HG03520 (cell line): ENCODE data around the gene PCBP4.
"Not testable (repeated sequence)": the region's sequence is repeated elsewhere in the genome, so short reads cannot be mapped to it uniquely, and the experiment has no call there.

Experiments
- ATAC-seq: cut with Tn5 transposase; IDR thresholded peaks from one replicate; pipeline ENCODE4 v1.9.1; 2021; ENCODE audit warnings: mild to moderate bottlenecking, moderate library complexity; ENCODE audit not compliant: unreplicated experiment

PCBP4 gene

DNA sequence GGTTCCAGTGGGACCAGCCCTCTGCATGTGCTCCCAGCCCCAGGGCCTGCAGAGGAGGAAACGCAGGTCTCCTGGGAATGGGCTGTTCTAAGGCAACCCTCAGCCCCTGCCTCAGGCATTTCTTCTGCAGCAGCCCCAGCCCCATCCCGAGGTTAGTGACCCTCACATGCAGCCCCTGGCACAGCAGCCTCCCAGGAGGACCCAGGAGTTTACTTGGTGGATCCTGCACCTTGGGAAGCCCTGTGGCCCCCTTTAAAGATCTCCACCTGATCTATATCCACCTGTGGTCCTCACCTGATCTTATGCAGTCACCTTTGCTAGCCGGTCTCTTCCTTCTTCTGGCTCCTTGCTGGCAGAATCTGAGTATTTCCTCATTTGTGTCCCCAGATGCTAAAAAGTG lies 38.3 kb downstream of the PCBP4 start:
- ATAC-seq, result not testable (repeated sequence)

DNA sequence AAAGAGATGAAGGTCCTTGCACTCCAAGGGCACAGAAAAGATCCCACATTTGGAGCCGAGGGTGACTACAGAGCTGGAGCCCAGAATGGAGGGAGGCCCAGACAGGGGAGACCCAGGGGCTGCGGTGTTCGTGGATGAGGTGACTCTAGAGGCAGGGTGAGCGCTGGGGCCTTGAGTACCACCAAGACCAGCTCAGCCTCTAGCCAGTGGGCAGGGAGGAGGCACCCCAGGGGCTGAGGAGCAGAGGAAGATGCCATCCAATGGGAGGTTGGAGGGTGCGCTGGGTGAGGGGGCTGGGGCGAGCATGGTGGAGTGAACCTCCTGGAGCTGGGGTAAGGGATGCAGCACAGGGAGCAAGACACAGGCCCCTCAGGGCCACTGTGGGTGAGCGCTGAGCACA lies 38.8 kb downstream of the PCBP4 start:
- ATAC-seq, result no peak

DNA sequence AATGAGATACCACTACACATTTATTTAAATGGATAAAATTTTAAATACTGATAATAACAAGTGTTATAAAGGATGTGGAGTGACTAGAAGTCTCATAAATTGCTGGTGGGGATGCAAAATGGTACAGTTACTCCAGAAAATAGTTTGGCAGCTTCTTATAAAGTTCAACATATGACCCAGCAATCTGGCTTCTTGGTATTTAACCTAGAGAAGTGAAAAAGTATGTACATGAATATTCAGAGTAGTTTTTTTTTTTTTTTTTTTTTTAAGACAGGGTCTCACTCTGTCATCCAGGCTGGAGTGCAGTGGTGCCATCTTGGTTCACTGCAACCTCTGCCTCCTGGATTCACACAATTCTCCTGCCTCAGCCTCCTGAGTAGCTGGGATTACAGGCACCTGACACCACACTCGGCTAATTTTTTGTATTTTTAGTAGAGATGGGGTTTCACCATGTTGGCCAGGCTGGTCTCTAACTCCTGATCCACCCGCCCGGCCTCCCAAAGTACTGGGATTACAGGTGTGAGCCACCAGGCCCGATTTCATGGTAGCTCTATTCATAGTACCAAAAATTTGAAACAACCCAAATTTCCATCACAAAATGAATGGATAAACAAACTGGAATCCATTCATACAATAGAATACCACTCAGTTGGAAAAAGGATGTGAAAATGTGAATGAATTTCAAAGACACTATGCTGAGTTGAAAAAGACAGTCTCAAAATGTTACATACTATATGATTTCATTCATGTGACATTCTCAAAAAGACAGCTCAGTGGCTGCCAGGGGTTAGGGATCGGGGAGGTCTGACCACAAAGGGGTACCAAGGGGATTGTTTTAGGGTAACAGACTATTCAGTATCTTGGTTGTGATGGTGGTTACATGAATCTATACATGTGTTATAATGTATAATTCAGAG lies 39.9 kb downstream of the PCBP4 start:
- no peak for ATAC-seq

DNA sequence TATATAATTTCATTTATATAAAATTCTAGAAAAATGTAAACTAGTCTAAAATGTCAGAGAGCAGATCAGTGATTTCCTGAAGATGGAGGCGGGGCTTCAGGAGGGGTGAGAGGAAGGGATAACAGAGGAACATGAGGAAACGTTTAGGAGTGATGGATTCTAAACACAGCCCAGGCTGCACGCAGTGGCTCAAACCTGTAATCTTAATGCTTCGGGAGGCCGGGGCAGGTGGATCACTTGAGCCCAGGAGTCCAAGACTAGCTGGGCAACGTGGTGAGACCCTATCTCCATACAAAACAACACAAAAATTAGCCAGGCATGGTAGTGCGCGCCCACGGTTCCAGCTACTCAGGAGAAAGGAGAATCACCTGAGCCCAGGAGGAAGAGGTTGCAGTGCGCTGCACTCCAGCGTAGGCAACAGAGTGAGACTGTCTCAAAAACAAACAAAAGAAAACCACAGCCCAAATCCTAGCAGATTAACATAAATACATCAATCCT lies 46.1 kb downstream of the PCBP4 start:
- ATAC-seq, result no peak

DNA sequence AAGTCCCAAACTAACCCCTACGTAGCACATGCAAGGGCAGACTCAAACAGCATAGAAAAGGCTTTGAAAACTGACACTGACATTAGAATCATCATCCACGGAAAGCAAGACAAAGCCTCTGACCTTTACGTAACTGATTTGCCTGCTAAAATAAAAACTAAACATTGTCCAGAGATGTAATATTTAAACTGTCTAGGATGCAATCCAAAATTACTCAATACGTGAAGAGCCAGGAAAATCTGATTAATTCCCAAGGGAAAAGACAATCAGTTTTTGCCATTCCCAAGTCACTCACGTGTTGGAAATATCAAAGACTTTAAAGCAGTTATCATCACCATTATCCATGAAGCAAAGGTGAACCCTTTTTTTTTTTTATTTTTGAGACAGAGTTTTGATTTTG lies 50.8 kb downstream of the PCBP4 start:
- ATAC-seq, result no peak

DNA sequence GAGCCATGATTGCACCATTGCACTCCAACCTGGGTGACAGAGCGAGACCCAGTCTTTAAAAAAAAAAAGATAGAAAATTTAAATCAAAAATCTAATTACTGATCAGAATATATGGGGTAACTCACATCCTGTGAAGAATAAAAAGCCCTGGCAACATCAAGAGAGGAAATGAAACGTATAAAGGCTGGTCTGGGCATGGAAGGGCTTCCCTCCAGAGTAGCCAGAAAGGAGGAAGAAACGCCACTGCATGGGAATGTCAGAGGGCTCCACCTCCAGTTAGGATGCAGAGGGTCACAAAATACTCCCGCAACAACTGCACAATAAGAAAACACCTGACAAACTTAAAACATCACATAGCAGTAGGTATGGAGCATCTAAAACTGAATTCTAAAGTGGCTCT lies 59.2 kb downstream of the PCBP4 start:
- ATAC-seq, result no peak
